HL-60/S4 (cell line): ENCODE data around the gene RAB11FIP4.

Source experiments
- in situ Hi-C: fragments of 300-500 bp; cut with MboI; formaldehyde crosslinking; loops from 2 replicates; pipeline ENCODE4 v1.14.3; 2022; ENCODE audit warnings: low sequenced_read_pairs

RAB11FIP4 gene

GRCh38 chr17:31581491-31581890, 190.0 kb downstream of the RAB11FIP4 start:
- in situ Hi-C loops: no loop called here

- in situ Hi-C loops: no loop called here
These were observed 190.9 kb downstream of the RAB11FIP4 start for GRCh38 chr17:31582151-31582907.

- in situ Hi-C loops: no loop called here
These were observed 192.4 kb downstream of the RAB11FIP4 start for GRCh38 chr17:31583772-31584356.

- in situ Hi-C loops: no loop called here
These were observed 193.2 kb downstream of the RAB11FIP4 start for GRCh38 chr17:31584438-31585279.

- in situ Hi-C loops: no loop called here
These were observed 193.8 kb downstream of the RAB11FIP4 start for GRCh38 chr17:31585280-31585630.

GRCh38 chr17:31586946-31587345, 195.5 kb downstream of the RAB11FIP4 start:
- in situ Hi-C loops: no loop called here

GRCh38 chr17:31587462-31587861, 196.0 kb downstream of the RAB11FIP4 start:
- in situ Hi-C loops: no loop called here
